ENCODE results near the gene CCL7.
"Not testable (repeated sequence)": the region's sequence is repeated elsewhere in the genome, so short reads cannot be mapped to it uniquely, and the experiment has no call there.

Gene CCL7

GRCh38 chr17:34269969-34270368 is at the start of gene CCL7:
Gene CCL7, plus strand, starts transcription at chr17:34270221. Its CDS starts 70 bp downstream, at chr17:34270291.
- DNase-seq = no peak

- DNase-seq = no peak
Observed at GRCh38 chr17:34220752-34221395, 49.1 kb upstream of the CCL7 start.

- no peak for DNase-seq
Observed at GRCh38 chr17:34221411-34221810, 48.6 kb upstream of the CCL7 start.

GRCh38 chr17:34222722-34223497 is 47.1 kb upstream of the CCL7 start:
- DNase-seq = no peak

- no peak for DNase-seq
Observed at GRCh38 chr17:34225046-34225445, 45.0 kb upstream of the CCL7 start.

- DNase-seq = no peak
Observed at GRCh38 chr17:34226011-34226743, 43.8 kb upstream of the CCL7 start.

- no peak for DNase-seq
Observed at GRCh38 chr17:34226744-34227034, 43.3 kb upstream of the CCL7 start.

GRCh38 chr17:34227293-34227692 is 42.7 kb upstream of the CCL7 start:
- DNase-seq = not testable (repeated sequence)

GRCh38 chr17:34227707-34228106 is 42.3 kb upstream of the CCL7 start:
- DNase-seq = no peak

GRCh38 chr17:34228781-34229180 is 41.2 kb upstream of the CCL7 start:
- no peak for DNase-seq

GRCh38 chr17:34230342-34230741 is 39.7 kb upstream of the CCL7 start:
- DNase-seq = no peak

GRCh38 chr17:34234616-34235015 is 35.4 kb upstream of the CCL7 start:
- DNase-seq = no peak

GRCh38 chr17:34235389-34236028 is 34.5 kb upstream of the CCL7 start:
- DNase-seq = peak; percentile 80

- no peak for DNase-seq
Observed at GRCh38 chr17:34236281-34236892, 33.6 kb upstream of the CCL7 start.

- DNase-seq = no peak
Observed at GRCh38 chr17:34237458-34237857, 32.6 kb upstream of the CCL7 start.

- peak; percentile 87 for DNase-seq
Observed at GRCh38 chr17:34241062-34241461, 29.0 kb upstream of the CCL7 start.

- DNase-seq = no peak
Observed at GRCh38 chr17:34242587-34243363, 27.2 kb upstream of the CCL7 start.

- no peak for DNase-seq
Observed at GRCh38 chr17:34243364-34244320, 26.4 kb upstream of the CCL7 start.

GRCh38 chr17:34245351-34245905 is 24.6 kb upstream of the CCL7 start:
- no peak for DNase-seq

GRCh38 chr17:34246446-34246845 is 23.6 kb upstream of the CCL7 start:
- DNase-seq = no peak

GRCh38 chr17:34246881-34247280 is 23.1 kb upstream of the CCL7 start:
- no peak for DNase-seq
